ENCODE measurements around the gene FES. TPM values are rescaled to one million over a fixed set of nuclear protein-coding genes. Genes with fewer than 3 reads are reported as not detected.

FES gene
- total and polyA plus RNA-seq, 2 donors from 2014 or later, result 9.3 to 33.5 TPM

GRCh38 chr15:90879730-90880366, 4.5 kb upstream of the FES start:
- intact Hi-C loops (cut with DNase I), result no loop called here

GRCh38 chr15:90880381-90881145, 3.7 kb upstream of the FES start:
- intact Hi-C loops (cut with DNase I), result no loop called here
- Histone ChIP-seq H3K36me3 (ENCODE audit: control insufficient read depth in 2 of 3, insufficient read depth in 3 of 3, low read length in 3 of 3) (peaks cover 2 to 35% (median 17%) of the 10 kb centered on the region in 3 donors), H3K9me3 (ENCODE audit: control insufficient read depth in 2 of 3, insufficient read depth in 1 of 3, low read length in 3 of 3) (no peaks in the 10 kb centered on the region), H3K4me1 (ENCODE audit: control insufficient read depth in 2 of 3, insufficient read depth in 2 of 3, low read depth in 1 of 3, low read length in 3 of 3) (peaks cover 0 to 16% (median 6%) of the 10 kb centered on the region in 3 donors), H3K4me3 (ENCODE audit: low read length in 3 of 3) (no peak overlapping the region), H3K27ac (ENCODE audit: low read depth in 2 of 2, low read length in 2 of 2) (no peak overlapping the region), H3K9ac (ENCODE audit: low read length in 3 of 3) (no peak overlapping the region), H3K27me3 (ENCODE audit: control insufficient read depth, insufficient read depth, low read length) (no peaks in the 10 kb centered on the region)
- no peak for TF ChIP-seq CTCF (IDR thresholded peaks at IDR 0.05; ENCODE audit: borderline replicate concordance, extremely low read depth, insufficient read depth)
- DNase-seq (no peak), FAIRE-seq (no peak)

More at GRCh38 chr15:90879730-90880366, 4.5 kb upstream of the FES start:
- TF ChIP-seq CTCF (IDR thresholded peaks at IDR 0.05; ENCODE audit: borderline replicate concordance, extremely low read depth, insufficient read depth), result no peak
- Histone ChIP-seq H3K27ac (ENCODE audit: low read depth in 2 of 2, low read length in 2 of 2) (no peak overlapping the region), H3K36me3 (ENCODE audit: control insufficient read depth in 2 of 3, insufficient read depth in 3 of 3, low read length in 3 of 3) (peaks cover 2 to 35% (median 17%) of the 10 kb centered on the region in 3 donors), H3K4me1 (ENCODE audit: control insufficient read depth in 2 of 3, insufficient read depth in 2 of 3, low read depth in 1 of 3, low read length in 3 of 3) (peaks cover 0 to 9% (median 6%) of the 10 kb centered on the region in 3 donors), H3K9ac (ENCODE audit: low read length in 3 of 3) (no peak overlapping the region), H3K4me3 (ENCODE audit: low read length in 3 of 3) (no peak overlapping the region), H3K9me3 (ENCODE audit: control insufficient read depth in 2 of 3, insufficient read depth in 1 of 3, low read length in 3 of 3) (no peaks in the 10 kb centered on the region), H3K27me3 (ENCODE audit: control insufficient read depth, insufficient read depth, low read length) (no peaks in the 10 kb centered on the region)
- no peak for DNase-seq
- FAIRE-seq, result no peak

GRCh38 chr15:90881181-90881977, 2.9 kb upstream of the FES start:
- H3K9ac ChIP-seq (ENCODE audit: low read length in 3 of 3), result no peak overlapping the region
- peaks cover 1 to 32% (median 16%) of the 10 kb centered on the region in 3 donors for H3K36me3 ChIP-seq (ENCODE audit: control insufficient read depth in 2 of 3, insufficient read depth in 3 of 3, low read length in 3 of 3)
- no peaks in the 10 kb centered on the region for H3K9me3 ChIP-seq (ENCODE audit: control insufficient read depth in 2 of 3, insufficient read depth in 1 of 3, low read length in 3 of 3)
- H3K4me3 ChIP-seq (ENCODE audit: low read length in 3 of 3), result no peak overlapping the region
- H3K27me3 ChIP-seq (ENCODE audit: control insufficient read depth, insufficient read depth, low read length), result no peaks in the 10 kb centered on the region
- FAIRE-seq (no peak), DNase-seq (no peak)
- no peak for TF ChIP-seq CTCF (IDR thresholded peaks at IDR 0.05; ENCODE audit: borderline replicate concordance, extremely low read depth, insufficient read depth)
- peaks cover 0 to 20% (median 6%) of the 10 kb centered on the region in 3 donors for H3K4me1 ChIP-seq (ENCODE audit: control insufficient read depth in 2 of 3, insufficient read depth in 2 of 3, low read depth in 1 of 3, low read length in 3 of 3)
- intact Hi-C loops (cut with DNase I), result no loop called here
- H3K27ac ChIP-seq (ENCODE audit: low read depth in 2 of 2, low read length in 2 of 2), result no peak overlapping the region

Measured in kidney (tissue), 14 donors.